ENCODE data around the gene TMEM9.

GRCh38 chr1:201170533-201171062, 16.3 kb upstream of the TMEM9 start:
- TF ChIP-seq CTCF (IDR thresholded peaks at IDR 0.05; ENCODE audit: low read depth, low read length, missing input control) = peak; percentile 13
- peak; percentile 85 for TF ChIP-seq REST (IDR thresholded peaks at IDR 0.05)
- peak; percentile 93 for TF ChIP-seq ATF3 (IDR thresholded peaks at IDR 0.05)
- TF ChIP-seq RAD21 (IDR thresholded peaks at IDR 0.05) = peak in 1 of 2 donors; percentile 10
- peak; percentile 83 to 86 for TF ChIP-seq HNF4A (conservative IDR thresholded peaks at IDR 0.05)

Data from liver (tissue), 3 donors.